Measurements from ENCODE around the gene CNTNAP2.

GRCh38 chr7:147062897-147063296 is 946.3 kb downstream of the CNTNAP2 start:
- TF ChIP-seq POLR2AphosphoS5 (IDR thresholded peaks at IDR 0.05; ENCODE audit: low read depth, low read length) (no peak), POLR2A (IDR thresholded peaks at IDR 0.05; ENCODE audit: low read depth, low read length) (no peak), SPI1 (IDR thresholded peaks at IDR 0.05; ENCODE audit: low read depth, low read length) (no peak), TAF1 (IDR thresholded peaks at IDR 0.05; ENCODE audit: low read depth, low read length) (no peak), POU2F2 (IDR thresholded peaks at IDR 0.05; ENCODE audit: low read depth, low read length) (no peak), PAX5 (IDR thresholded peaks at IDR 0.05; ENCODE audit: insufficient read depth, low read length, severe bottlenecking) (no peak)
